Right hindlimb (tissue), 1 donor: ENCODE measurements around the gene PDHX.
"Not testable (repeated sequence)": the region's sequence is repeated elsewhere in the genome, so short reads cannot be mapped to it uniquely, and the experiment has no call there.

Source experiments
- DNase-seq: peaks from one replicate; pipeline ENCODE4 v3.0.0-alpha.2; 2018

PDHX gene

GRCh38 chr11:34911676-34912075, 4.7 kb upstream of the PDHX start:
- no peak for DNase-seq

DNA sequence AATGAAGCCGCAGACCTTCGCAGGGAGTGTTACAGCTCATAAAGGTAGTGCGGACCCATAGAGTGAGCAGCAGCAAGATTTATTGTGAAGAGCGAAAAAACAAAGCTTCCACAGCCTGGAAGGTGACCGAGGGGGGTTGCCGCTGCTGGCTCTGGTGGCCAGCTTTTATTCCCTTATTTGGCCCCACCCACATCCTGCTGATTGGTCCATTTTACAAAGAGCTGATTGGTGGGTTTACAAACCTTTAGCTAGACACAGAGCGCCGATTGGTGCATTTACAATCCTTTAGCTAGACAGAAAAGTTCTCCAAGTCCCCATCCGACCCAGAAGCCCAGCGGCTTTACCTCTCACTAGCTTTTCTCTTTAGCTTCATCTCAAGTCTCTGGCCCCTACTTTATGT, 2.9 kb upstream of the PDHX start:
- not testable (repeated sequence) for DNase-seq

DNA sequence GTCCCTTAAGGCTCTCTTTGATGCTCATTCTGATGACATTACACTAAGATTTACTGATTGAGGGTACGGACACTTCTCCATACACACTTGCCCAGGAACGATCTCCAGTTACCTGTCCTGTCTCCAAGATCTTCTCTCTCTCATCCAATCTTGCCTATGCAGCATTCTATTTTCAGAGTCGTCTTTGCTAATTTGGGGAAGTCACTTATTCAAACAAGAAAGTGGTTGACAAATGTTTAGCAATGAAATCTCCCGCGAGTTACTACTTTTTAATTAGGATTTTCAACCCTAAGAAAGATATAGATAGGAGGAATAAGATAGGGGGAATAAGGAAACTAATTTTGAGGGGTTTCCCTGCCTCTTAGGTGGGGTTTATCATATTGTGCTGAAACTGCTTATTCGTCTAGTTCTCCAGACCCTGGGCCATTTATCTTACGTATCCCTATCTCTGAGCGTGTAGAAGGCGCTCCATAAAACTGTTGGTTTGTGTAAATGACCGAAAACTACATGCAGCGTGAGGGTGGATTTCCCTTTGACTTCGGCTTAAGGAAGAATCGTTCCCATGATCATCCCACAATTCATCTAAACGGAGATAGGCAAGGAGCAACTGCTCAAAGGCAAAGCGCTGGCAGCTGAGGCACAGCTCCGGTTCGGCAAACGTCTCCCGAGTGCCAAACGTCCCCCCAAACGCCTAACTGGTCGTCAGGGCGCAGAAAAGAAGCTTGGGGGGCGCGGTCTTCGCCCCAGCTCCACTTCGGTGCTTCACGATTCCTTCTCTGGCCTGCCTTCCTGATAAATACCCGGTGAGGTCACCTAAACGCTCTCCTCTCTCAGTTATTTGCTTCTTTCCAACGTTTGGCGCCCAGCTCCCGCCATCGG, 1.0 kb upstream of the PDHX start:
- DNase-seq = no peak

- DNase-seq = no peak
These were observed 689 bp downstream of the PDHX start for GRCh38 chr11:34916843-34917770.

- DNase-seq = no peak
These were observed 4.7 kb downstream of the PDHX start for GRCh38 chr11:34921156-34921555.

DNA sequence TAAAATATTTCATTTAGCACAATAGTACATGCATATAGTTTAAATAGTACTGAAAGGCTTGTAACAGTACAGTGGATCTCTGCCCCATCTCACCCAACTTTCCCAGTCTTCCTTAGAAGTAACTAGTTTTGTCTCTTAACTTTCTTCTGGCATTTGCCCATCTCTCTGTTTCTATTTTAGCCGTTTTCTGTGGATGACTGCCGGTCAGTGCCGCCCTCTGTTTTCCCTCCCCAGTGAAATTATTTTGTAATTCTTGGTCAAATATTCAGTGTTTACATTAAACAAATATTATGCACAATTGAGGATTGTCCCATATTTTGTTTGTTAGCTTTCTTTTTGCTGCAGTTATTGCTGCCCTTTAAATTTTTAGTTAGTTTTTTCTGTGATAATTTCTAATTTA, 8.3 kb downstream of the PDHX start:
- no peak for DNase-seq

DNA sequence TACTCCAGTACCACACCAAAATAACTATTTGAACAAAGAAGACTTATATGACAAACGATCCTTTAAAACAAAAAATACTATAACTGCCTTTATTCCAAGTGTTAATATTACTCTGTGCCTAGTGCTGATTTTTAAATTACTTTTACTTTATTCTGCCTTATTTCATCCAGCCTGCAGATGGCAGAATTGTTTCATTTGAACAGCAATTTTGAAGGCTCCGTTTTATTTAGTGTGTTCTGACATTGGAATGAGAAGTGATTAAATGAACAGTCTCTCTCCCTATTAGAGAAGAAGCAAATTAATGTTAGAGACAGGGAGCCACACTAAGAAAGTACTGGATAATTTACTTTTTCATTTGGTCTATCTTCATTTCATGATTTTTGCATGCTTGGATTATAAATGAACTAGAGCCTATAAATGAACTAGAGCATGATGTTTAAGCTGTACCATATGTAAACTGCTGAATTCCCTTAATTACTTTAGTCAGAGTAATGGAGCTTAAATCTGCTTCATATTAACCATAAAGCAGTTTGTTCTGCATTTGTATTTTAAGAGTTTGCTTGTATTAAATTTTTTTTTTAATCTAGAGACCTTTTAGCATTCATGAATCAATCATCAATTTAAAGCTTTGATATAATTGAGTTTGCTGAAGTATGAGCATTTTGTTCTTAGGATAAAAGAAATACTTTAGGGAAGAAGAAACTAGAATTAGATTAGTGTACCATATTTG, 9.8 kb downstream of the PDHX start:
- DNase-seq = no peak

GRCh38 chr11:34926831-34927132, 10.4 kb downstream of the PDHX start:
- no peak for DNase-seq

DNA sequence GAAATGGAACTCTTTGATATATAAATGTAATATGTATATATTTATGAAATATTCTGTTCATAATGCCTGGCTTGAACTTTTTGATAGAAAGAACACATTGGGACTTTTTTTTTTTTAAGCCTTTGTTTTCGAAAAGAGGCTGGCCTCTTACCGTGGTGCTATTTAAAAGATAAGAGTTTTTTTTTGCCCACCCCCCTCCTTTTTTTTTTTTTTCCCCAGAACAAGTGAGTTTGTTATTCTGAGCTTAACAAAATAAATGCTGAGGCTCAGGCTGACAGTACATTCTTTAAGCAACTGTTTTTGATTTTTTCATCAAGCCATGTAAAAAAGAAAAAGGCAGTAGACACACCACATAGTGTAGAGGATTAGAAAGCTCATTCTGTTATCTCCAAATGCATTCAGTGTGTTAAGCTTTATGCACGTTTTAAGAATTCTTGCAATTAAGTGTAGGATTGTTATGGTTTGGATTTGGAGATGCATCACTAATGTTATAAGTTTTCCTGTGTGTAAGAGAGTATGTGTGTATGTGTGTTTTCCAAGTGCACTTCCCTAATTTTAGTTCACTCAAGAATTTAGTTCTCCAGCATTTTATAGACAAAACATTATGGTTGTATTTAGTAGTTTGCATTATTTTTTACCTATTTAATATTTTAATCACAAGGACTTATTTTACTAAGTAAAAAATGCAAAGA, 12.0 kb downstream of the PDHX start:
- no peak for DNase-seq

DNA sequence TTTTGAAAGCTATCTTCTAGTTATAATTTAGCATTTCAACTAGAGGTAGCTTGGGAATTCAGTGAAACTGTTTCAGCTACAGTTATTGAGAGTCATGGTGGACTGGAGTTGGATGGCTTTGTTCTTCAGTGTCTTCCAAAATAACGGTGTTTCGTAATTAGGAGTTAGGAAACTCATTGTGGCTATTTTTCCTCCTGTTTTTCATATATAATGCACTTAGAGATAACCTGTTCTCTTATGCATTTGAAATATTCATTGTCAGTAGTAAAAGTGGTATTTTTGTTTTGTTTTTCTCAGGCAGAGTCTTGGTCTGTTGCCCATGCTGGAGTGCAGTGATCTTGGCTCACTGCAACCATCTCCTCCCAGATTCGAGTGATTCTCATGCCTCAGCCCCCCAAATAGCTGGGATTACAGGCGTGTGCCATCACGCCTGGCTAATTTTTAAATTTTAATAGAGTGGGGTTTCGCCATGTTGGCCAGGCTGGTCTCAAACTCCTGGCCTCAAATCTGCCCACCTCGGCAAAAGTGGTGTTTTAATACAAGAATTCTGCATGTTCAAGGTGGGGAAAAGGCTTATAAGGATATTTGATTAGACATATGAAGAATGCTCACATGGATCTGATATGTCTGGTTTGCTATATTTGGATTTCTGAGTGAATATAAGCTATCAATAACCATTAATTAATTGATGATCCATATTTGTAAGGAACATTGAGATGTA, 12.7 kb downstream of the PDHX start:
- no peak for DNase-seq

DNA sequence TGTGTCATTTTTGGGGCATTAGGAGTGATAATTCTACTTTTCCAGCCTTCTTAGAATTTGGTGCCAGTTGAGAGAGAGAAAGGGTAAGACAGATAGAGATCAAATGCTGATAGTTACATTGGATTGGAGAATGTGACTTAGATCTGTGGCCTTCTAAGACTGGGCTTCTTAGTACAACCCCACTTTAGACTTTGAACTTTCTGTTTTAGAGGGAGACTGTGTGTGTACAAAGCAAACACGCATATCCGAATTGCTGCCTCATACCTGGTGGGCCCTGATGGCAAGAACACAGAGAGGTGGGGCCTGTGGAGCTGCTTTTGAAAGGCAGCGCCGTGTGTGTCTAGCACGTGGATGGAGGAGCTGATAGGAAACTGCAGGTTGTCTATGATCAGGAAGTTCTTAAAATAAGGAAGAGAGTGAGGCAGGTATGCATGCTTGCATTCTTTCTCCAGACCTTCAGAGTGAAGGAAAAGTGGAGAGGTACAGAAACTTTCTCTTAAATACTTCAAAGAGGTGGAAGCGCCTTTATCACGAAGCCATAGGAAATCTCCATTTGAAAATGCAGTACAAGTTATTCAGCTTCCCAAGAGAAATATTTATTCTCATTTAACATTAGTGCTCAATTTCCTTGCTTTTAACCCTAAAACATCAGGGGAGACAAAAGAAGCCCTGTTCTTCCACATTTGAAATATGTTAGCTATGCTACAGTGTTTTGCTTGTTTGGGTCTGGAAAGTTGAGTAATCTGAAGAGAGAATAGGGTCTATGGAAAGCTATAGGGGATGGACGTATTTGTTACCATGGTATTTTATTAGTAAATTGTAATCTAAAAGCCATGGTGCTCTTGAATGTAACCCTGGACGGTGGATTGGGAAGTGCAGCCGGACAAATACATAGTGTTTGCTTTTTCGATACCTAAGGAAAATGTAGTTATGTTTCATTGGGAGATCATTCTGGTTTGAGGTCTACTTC, 13.7 kb downstream of the PDHX start:
- no peak for DNase-seq

- DNase-seq = no peak
These were observed 20.7 kb downstream of the PDHX start for GRCh38 chr11:34936945-34937629.

DNA sequence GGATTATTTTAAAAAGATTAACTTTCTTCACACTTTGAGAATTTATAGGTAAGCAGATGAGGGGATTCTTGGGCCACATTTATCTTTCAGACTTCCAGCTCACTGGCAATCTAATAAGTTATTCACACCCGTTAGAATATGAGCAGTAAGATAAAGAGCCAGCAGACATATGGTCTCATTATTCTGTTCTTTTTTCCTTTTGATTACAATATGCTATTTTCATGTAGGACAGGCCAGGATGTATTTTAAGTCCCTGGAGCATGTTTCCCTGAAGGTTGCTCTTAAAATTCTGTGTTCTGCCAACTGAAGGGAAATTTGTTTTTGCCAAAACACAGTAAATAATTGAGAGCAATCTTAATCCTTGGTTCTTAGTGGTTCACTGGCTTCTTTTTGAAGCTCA, 22.2 kb downstream of the PDHX start:
- no peak for DNase-seq

DNA sequence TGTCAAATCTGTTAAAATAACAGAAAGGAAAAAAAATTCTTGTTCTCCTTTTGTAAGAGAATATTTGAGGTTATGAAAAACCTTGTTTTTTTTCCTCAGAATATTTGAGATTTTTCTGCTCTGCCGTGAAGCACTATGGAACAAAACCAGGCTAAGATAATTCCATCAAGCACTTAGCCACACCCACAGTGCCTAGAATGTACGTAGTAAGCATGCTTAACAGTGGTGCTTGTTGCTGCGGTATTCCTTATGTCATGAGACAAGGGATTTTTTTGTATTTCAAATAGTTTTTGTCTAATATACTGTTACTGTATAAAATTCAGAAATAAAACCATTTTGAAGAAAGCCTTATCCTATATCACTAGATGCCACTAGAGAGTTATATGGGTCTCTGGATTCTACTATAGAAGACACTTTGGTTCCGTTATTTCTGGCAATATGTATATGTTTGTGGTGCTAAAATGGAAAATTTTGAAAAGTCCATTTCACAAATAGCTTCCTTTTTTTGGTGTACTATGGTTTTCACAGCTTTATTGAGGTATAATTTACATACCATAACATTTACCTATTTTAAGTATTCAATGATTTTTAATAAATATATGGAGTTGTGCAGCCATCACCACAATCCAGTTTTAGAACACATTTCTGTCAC, 23.7 kb downstream of the PDHX start:
- no peak for DNase-seq

GRCh38 chr11:34941688-34942087, 25.3 kb downstream of the PDHX start:
- no peak for DNase-seq

GRCh38 chr11:34944692-34945091, 28.3 kb downstream of the PDHX start:
- no peak for DNase-seq

DNA sequence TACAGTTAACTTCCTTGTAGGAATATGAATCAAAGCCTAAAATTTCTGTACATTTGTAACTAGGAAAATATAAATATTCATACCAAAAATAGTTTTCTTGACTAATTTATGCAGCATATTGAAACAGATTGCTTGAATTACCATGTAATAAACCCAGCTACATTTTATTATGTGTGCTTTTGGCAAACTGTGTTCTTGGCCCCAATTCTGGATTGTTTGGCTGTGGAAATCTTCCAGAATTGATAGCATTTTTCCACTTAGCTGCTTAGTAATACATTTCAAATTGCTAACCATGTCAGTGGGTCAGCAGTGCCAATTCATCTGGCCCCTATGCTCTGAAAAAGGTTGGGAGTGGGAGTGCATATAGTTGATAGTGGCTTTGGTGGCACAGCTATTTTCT, 32.3 kb downstream of the PDHX start:
- DNase-seq = peak; percentile 39

DNA sequence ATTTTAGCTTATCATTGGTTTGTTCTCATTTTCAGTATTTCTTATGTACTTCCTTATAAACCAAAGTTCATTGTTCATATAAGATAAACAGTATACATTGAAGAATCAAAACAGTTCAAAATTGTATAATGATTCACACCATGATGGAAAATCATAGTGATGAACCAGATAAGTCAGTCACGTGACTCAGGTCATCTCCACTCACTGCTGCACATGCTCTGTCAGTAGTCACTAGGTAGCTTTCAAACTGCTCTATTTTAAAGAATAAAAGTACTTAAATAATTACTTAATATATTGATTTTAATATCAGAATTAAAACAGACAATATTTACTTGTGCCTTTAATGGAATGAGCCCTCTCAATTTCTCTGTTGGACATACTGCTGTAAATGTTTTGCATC, 37.5 kb downstream of the PDHX start:
- no peak for DNase-seq

DNA sequence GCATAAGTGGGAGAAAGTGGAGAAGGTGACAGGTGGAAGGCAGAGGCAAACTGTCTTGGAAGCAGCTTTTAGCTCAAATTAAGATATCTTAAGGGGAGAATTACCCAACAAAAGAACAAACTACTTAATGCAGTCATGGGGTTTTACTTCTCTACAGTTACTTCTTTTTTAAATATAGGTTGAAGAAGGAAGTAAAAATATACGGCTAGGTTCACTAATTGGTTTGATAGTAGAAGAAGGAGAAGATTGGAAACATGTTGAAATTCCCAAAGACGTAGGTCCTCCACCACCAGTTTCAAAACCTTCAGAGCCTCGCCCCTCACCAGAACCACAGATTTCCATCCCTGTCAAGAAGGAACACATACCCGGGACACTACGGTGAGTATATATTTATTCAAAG, 40.8 kb downstream of the PDHX start:
- DNase-seq = no peak

DNA sequence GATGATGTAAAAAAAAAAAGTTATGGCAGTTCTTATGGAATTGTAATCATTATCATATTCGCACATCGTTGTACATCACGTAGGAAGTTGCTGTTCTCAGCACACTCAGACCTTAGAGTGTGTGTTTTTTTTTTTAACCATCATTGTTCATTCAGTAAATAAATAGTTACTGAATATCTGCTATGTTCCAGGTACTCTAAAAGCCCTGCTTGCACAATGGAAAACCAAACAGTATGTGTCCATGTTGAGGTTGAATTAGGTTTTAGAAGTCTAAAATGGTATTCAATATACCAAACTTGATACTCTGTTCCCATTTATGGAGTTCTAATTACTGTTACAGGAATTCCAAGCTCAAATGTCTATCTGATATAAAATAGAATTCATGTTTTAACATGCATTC, 41.2 kb downstream of the PDHX start:
- no peak for DNase-seq
